Endothelial cell of umbilical vein (primary cell): ENCODE results near the gene SNPH. TPM values are rescaled to one million over a fixed set of nuclear protein-coding genes. Genes with fewer than 3 reads are reported as not detected.
"Not testable (repeated sequence)": the region's sequence is repeated elsewhere in the genome, so short reads cannot be mapped to it uniquely, and the experiment has no call there.

ENCODE experiments used
- BruUV-seq: library from RNA; stranded (reverse); fragments of 400-500 nt; replicated peaks from 2 replicates; lab custom pipeline; 2021; lab: Mats Ljungman, UMichigan
- CTCF ChIA-PET: fragments of 300-600, 350-600 bp; sonication (Branson Sonifier 250); formaldehyde crosslinking; loops from one replicate; lab custom pipeline; 2021; ENCODE audit warnings: antibody characterized with exemption, inconsistent platforms; lab: Charles Lee
- POLR2A ChIA-PET: fragments of 300-600, 350-600 bp; sonication (Branson Sonifier 250); formaldehyde crosslinking; loops from one replicate; lab custom pipeline; 2021; ENCODE audit warnings: antibody characterized with exemption, inconsistent platforms; lab: Charles Lee
- DNase-seq: peaks from one replicate; pipeline ENCODE4 v3.0.0-alpha.2; 2011; ENCODE audit warnings: low read depth, low spot score
- FAIRE-seq: peaks from 2 replicates; lab custom pipeline; 2011; peaks lifted over from hg19 to GRCh38; lab: Jason Lieb, UNC
- H2AFZ ChIP-seq: 2 replicates; pipeline ENCODE4 v1.6.0; 2012; ENCODE audit warnings: low read depth, low read length, control low read depth, inconsistent platforms
- H3K27ac ChIP-seq: 2 replicates; pipeline ENCODE4 v1.5.1; 2011; ENCODE audit warnings: low read depth, mild to moderate bottlenecking, control low read depth, low read length, moderate library complexity; ENCODE audit not compliant: insufficient read depth
- H3K27me3 ChIP-seq, 2 experiments: 2 replicates each; pipeline versions ENCODE4 v1.6.0 to v1.6.1; 2011; ENCODE audit warnings: low read length in 2 of 2, mixed read lengths in 1 of 2; ENCODE audit not compliant: control insufficient read depth in 2 of 2, insufficient read depth in 2 of 2
- H3K36me3 ChIP-seq, 2 experiments: 2 replicates in 1 of 2; 3 replicates in 1 of 2; pipeline ENCODE4 v1.5.1; 2011; ENCODE audit warnings: low read length in 2 of 2, mild to moderate bottlenecking in 1 of 2, moderate library complexity in 1 of 2; ENCODE audit not compliant: control insufficient read depth in 2 of 2, insufficient read depth in 2 of 2; ENCODE audit errors: extremely low read depth in 1 of 2
- H3K4me1 ChIP-seq: 3 replicates; pipeline ENCODE4 v1.5.1; 2011; ENCODE audit warnings: mild to moderate bottlenecking, low read length; ENCODE audit not compliant: control insufficient read depth, insufficient read depth; ENCODE audit errors: extremely low read depth
- H3K4me2 ChIP-seq: 2 replicates; pipeline ENCODE4 v1.6.1; 2011; ENCODE audit warnings: low read length, control low read depth, mixed read lengths; ENCODE audit not compliant: insufficient read depth
- H3K4me3 ChIP-seq, 3 experiments: fragments of 200-600 bp in 1 of 3; sonication (generic), shearing (Covaris generic) in 1 of 3; replicated peaks in 1 of 3; 2 replicates each; pipeline ENCODE4 v1.5.1; 2011 to 2016; ENCODE audit warnings: control low read depth in 3 of 3, low read length in 3 of 3, mild to moderate bottlenecking in 2 of 3, inconsistent platforms in 1 of 3, low read depth in 1 of 3, moderate library complexity in 1 of 3; ENCODE audit not compliant: insufficient read depth in 1 of 3
- H3K79me2 ChIP-seq: 2 replicates; pipeline ENCODE4 v1.6.0; 2012; ENCODE audit warnings: low read length, inconsistent platforms; ENCODE audit not compliant: control insufficient read depth, insufficient read depth
- H3K9ac ChIP-seq: replicated peaks from 2 replicates; pipeline ENCODE3; 2011; ENCODE audit warnings: low read length, control low read depth; ENCODE audit not compliant: insufficient read depth; ENCODE audit errors: extremely low read depth
- H3K9me1 ChIP-seq: replicated peaks from 3 replicates; pipeline ENCODE4 v1.6.0; 2011; ENCODE audit warnings: mild to moderate bottlenecking, low read length; ENCODE audit not compliant: control insufficient read depth, insufficient read depth; ENCODE audit errors: extremely low read depth
- H3K9me3 ChIP-seq: replicated peaks from 2 replicates; pipeline ENCODE4 v1.5.1; 2012; ENCODE audit warnings: low read length, inconsistent platforms; ENCODE audit not compliant: control insufficient read depth, insufficient read depth
- H4K20me1 ChIP-seq: replicated peaks from 2 replicates; pipeline ENCODE3; 2011; ENCODE audit warnings: mild to moderate bottlenecking, low read length; ENCODE audit not compliant: control insufficient read depth, insufficient read depth; ENCODE audit errors: extremely low read depth
- CTCF ChIP-seq, 2 donors: IDR thresholded peaks; 1 replicate in 1 of 2; 2 replicates in 1 of 2; pipeline ENCODE4 v1.5.1; 2011; ENCODE audit warnings: low read length in 2 of 2, mild to moderate bottlenecking in 2 of 2, moderate library complexity in 2 of 2, control low read depth in 1 of 2, inconsistent platforms in 1 of 2, low read depth in 1 of 2; ENCODE audit not compliant: insufficient read depth in 1 of 2; ENCODE audit errors: extremely low read depth in 1 of 2
- EZH2 ChIP-seq: IDR thresholded peaks from 2 replicates; pipeline ENCODE4 v1.6.1; 2012; ENCODE audit warnings: borderline replicate concordance, low read depth, mild to moderate bottlenecking, moderate library complexity, low read length, inconsistent platforms; ENCODE audit not compliant: severe bottlenecking
- FOS ChIP-seq: IDR thresholded peaks from 2 replicates; pipeline ENCODE4 v1.6.1; 2011; ENCODE audit warnings: mild to moderate bottlenecking, low read length, moderate library complexity, borderline replicate concordance; ENCODE audit not compliant: insufficient read depth
- GATA2 ChIP-seq: IDR thresholded peaks from 2 replicates; pipeline ENCODE4 v1.7.0; 2011; ENCODE audit warnings: low read depth, mild to moderate bottlenecking, moderate library complexity, mixed read lengths, low read length; ENCODE audit not compliant: insufficient read length, insufficient read depth
- JUN ChIP-seq: IDR thresholded peaks from 2 replicates; pipeline ENCODE4 v1.6.1; 2011; ENCODE audit warnings: borderline replicate concordance, low read depth; ENCODE audit not compliant: insufficient read length, insufficient read depth
- MAX ChIP-seq: IDR thresholded peaks from 2 replicates; pipeline ENCODE4 v1.6.1; 2011; ENCODE audit not compliant: insufficient read depth, insufficient read length
- MYC ChIP-seq: IDR thresholded peaks from one replicate; pipeline ENCODE4 v1.6.1; 2011; ENCODE audit warnings: mild to moderate bottlenecking, low read depth, low read length
- POLR2A ChIP-seq: IDR thresholded peaks from 2 replicates; pipeline ENCODE4 v1.6.1; 2012; ENCODE audit warnings: low read depth, mild to moderate bottlenecking, control low read depth, low read length
- POLR2AphosphoS5 ChIP-seq: IDR thresholded peaks from 2 replicates; pipeline ENCODE4 v1.6.1; 2012; ENCODE audit warnings: low read depth, mild to moderate bottlenecking, control low read depth, low read length, moderate library complexity; ENCODE audit not compliant: insufficient read depth
- dilution Hi-C: fragments of 300-500 bp; cut with MboI; formaldehyde crosslinking; loops from one replicate; pipeline ENCODE4 v1.15.0; 2019; ENCODE audit warnings: low sequenced_read_pairs; ENCODE audit not compliant: extremely low pct_ligation_motif_present
- intact Hi-C: fragments of 100-400 bp; cut with micrococcal nuclease; formaldehyde crosslinking; loops from one replicate; pipeline ENCODE4 v1.10.0; 2022
- polyA plus RNA-seq, 4 experiments: library from polyadenylated mRNA; depleted of rRNA in 3 of 4; stranded (reverse) in 3 of 4; unstranded in 1 of 4; fragments of >200 nt; gene quantifications; 2 replicates each; pipeline versions ENCODE4 v1.2.1 to v1.2.3, GENCODE V29; 2011 to 2012; ENCODE audit warnings: missing spikeins in 1 of 4
- total RNA-seq: library from RNA; stranded (reverse); gene quantifications from 2 replicates; pipeline ENCODE4 v1.2.3, GENCODE V29; 2021

SNPH gene
- total and polyA plus RNA-seq, 2 donors (not counting 3 experiments of a cell fraction or from before 2014, with no cell fraction given), result 2.3 to 5.5 TPM

- peaks cover 0 to 10% of the 10 kb centered on the region in 2 experiments for H3K27me3 ChIP-seq
- H3K4me2 ChIP-seq, CTCF ChIA-PET: not testable (repeated sequence)
Observed at GRCh38 chr20:1222750-1223149, 43.3 kb upstream of the SNPH start.

GRCh38 chr20:1224205-1224890, 41.7 kb upstream of the SNPH start:
- Histone ChIP-seq H3K9me1 (no peaks in the 10 kb centered on the region), H3K4me1 (peaks cover 6% of the 10 kb centered on the region), H3K79me2 (no peaks in the 10 kb centered on the region), H3K9ac (no peak overlapping the region), H2AFZ (no peak overlapping the region), H3K27me3 (peaks cover 0 to 16% of the 10 kb centered on the region in 2 experiments), H3K36me3 (no peaks in the 10 kb centered on the region), H3K27ac (no peak overlapping the region), H3K9me3 (no peaks in the 10 kb centered on the region), H3K4me3 (no peak overlapping the region), H4K20me1 (no peaks in the 10 kb centered on the region), H3K4me2 (no peak overlapping the region)
- DNase-seq (no peak), FAIRE-seq (no peak)
- CTCF ChIA-PET, result interaction anchor here (0.7 to 0.8 kb wide), 3 partner anchors 11 to 110 kb away, joined by 3 to 7 read pairs (median 4); no protein-coding TSS in a partner anchor
- TF ChIP-seq JUN (no peak), POLR2A (no peak), CTCF (IDR thresholded peaks at IDR 0.05; ENCODE audit: extremely low read depth in 1 of 2, insufficient read depth in 1 of 2, low read depth in 1 of 2, low read length in 2 of 2) (no peak), MAX (no peak), MYC (no peak), GATA2 (no peak), EZH2 (no peak), POLR2AphosphoS5 (no peak), FOS (no peak)
- dilution Hi-C loops (no loop called here), intact Hi-C loops (no loop called here)
- BruUV-seq, result no TSS peak
- POLR2A ChIA-PET, result no interaction called here

More at GRCh38 chr20:1222750-1223149, 43.3 kb upstream of the SNPH start:
- FAIRE-seq, BruUV-seq, H3K27ac ChIP-seq, H3K9ac ChIP-seq, H3K4me3 ChIP-seq, H3K9me1 ChIP-seq, H3K4me1 ChIP-seq, POLR2A ChIA-PET, H2AFZ ChIP-seq, intact Hi-C loops, H4K20me1 ChIP-seq, H3K36me3 ChIP-seq, H3K9me3 ChIP-seq, dilution Hi-C loops, H3K79me2 ChIP-seq, DNase-seq: not testable (repeated sequence)
